ENCODE data around the gene RPF1. TPM values are rescaled to one million over a fixed set of nuclear protein-coding genes. Genes with fewer than 3 reads are reported as not detected.
"Not testable (repeated sequence)": the region's sequence is repeated elsewhere in the genome, so short reads cannot be mapped to it uniquely, and the experiment has no call there.

The RPF1 gene
- total RNA-seq (10 to 100 TPM; 41.0 to 52.7 TPM), total RNA-seq (62.0 to 86.0 reads per million in 2 donors)

GRCh38 chr1:84478876-84479868 lies at the start of gene RPF1:
Gene RPF1, plus strand, starts transcription at chr1:84479266. Its CDS starts 16 bp downstream, at chr1:84479282.
- H3K9me3 ChIP-seq (ENCODE audit: control insufficient read depth, low read length, poor library complexity, severe bottlenecking), result no peaks in the 10 kb centered on the region
- peak; percentile 97 for ATAC-seq
- H3K4me1 Mint-ChIP-seq, result peaks cover 32% of the 10 kb centered on the region
- peaks cover 10% of the 10 kb centered on the region for H3K36me3 Mint-ChIP-seq (ENCODE audit: low read depth)
- peak; percentile 63 to 73 (median 66) for DNase-seq
- peak within 1 kb of the TSS; percentile 95 for H3K4me3 Mint-ChIP-seq
- H3K27me3 Mint-ChIP-seq, result peaks cover 16% of the 10 kb centered on the region
- H3K27ac Mint-ChIP-seq, result peak within 1 kb of the TSS; percentile 94

- H3K36me3 Mint-ChIP-seq (ENCODE audit: low read depth), result peaks cover 4% of the 10 kb centered on the region
- H3K4me3 Mint-ChIP-seq, result no peak overlapping the region
- no peak for DNase-seq
Measured at GRCh38 chr1:84430546-84430945, 48.5 kb upstream of the RPF1 start.

GRCh38 chr1:84433258-84434080 lies 45.6 kb upstream of the RPF1 start:
- no peak overlapping the region for H3K27ac Mint-ChIP-seq
- ATAC-seq (peak; percentile 93), DNase-seq (peak in 2 of 3 donors; percentile 23 to 33)
- no peaks in the 10 kb centered on the region for H3K27me3 Mint-ChIP-seq
- H3K36me3 Mint-ChIP-seq (ENCODE audit: low read depth), result peaks cover 4% of the 10 kb centered on the region
- peaks cover 9% of the 10 kb centered on the region for H3K4me1 Mint-ChIP-seq
- H3K9me3 ChIP-seq (ENCODE audit: control insufficient read depth, low read length, poor library complexity, severe bottlenecking), result no peaks in the 10 kb centered on the region
- peak overlapping the region; percentile 21 for H3K4me3 Mint-ChIP-seq

More at GRCh38 chr1:84430546-84430945, 48.5 kb upstream of the RPF1 start:
- Mint-ChIP-seq H3K27ac (no peak overlapping the region), H3K4me1 (peaks cover 5% of the 10 kb centered on the region), H3K27me3 (no peaks in the 10 kb centered on the region)
- no peak for ATAC-seq
- H3K9me3 ChIP-seq (ENCODE audit: control insufficient read depth, low read length, poor library complexity, severe bottlenecking), result no peaks in the 10 kb centered on the region

- no peak overlapping the region for H3K27ac Mint-ChIP-seq
- ATAC-seq, result peak; percentile 35
Measured at GRCh38 chr1:84434081-84434769, 44.8 kb upstream of the RPF1 start.

GRCh38 chr1:84434801-84435549 lies 44.1 kb upstream of the RPF1 start:
- H3K4me3 Mint-ChIP-seq, result no peak overlapping the region
- DNase-seq (no peak), ATAC-seq (no peak)
- H3K9me3 ChIP-seq (ENCODE audit: control insufficient read depth, low read length, poor library complexity, severe bottlenecking), result no peaks in the 10 kb centered on the region
- H3K27me3 Mint-ChIP-seq, result no peaks in the 10 kb centered on the region
- peaks cover 2% of the 10 kb centered on the region for H3K36me3 Mint-ChIP-seq (ENCODE audit: low read depth)
- H3K27ac Mint-ChIP-seq, result no peak overlapping the region
- H3K4me1 Mint-ChIP-seq, result peaks cover 9% of the 10 kb centered on the region

More at GRCh38 chr1:84434081-84434769, 44.8 kb upstream of the RPF1 start:
- Mint-ChIP-seq H3K27me3 (no peaks in the 10 kb centered on the region), H3K4me1 (peaks cover 9% of the 10 kb centered on the region), H3K36me3 (ENCODE audit: low read depth) (peaks cover 4% of the 10 kb centered on the region), H3K4me3 (peak overlapping the region; percentile 21)
- no peaks in the 10 kb centered on the region for H3K9me3 ChIP-seq (ENCODE audit: control insufficient read depth, low read length, poor library complexity, severe bottlenecking)
- no peak for DNase-seq

DNA sequence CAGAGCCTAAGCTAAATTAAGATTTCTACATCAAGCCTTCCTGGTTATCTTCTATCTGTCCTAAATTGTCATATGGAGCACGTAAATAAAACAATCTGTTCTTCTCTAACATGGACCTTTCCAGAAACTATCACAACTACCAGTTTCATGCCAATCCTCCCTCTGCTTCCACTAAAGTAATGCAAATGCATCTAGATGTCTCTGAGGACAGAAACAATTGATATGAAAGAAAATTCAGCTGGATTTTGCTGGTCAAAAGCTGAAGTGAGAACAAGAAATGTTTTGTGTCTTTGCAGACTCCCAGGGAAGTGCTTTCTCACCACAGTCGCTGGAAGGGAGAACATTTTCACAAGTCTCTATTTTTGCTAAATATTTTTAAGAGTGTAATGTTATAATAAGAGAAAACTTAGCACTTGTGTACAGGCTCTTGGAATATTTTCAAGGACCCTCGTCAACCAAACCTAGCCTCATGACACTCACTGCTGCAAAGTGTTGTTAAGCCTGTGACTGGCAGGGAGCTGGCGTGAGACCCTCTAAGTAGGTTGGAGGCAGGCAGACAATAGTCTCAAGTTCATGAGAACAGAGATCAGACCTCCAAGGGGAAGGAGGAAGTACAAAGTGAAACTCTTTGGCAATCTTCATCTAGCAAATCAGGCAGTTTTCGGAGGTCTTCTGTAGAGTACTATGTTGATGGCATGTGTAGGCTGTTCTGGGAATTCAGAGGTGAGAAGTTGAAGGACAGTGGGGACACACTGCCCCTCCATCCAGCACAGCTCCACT lies 42.0 kb upstream of the RPF1 start:
- ATAC-seq, result no peak
- no peak for DNase-seq
- H3K27ac Mint-ChIP-seq, result no peak overlapping the region
- no peak overlapping the region for H3K4me3 Mint-ChIP-seq
- H3K36me3 Mint-ChIP-seq (ENCODE audit: low read depth), result peaks cover 2% of the 10 kb centered on the region
- H3K9me3 ChIP-seq (ENCODE audit: control insufficient read depth, low read length, poor library complexity, severe bottlenecking), result no peaks in the 10 kb centered on the region
- H3K27me3 Mint-ChIP-seq, result no peaks in the 10 kb centered on the region
- H3K4me1 Mint-ChIP-seq, result peaks cover 9% of the 10 kb centered on the region

- Mint-ChIP-seq H3K27me3 (no peaks in the 10 kb centered on the region), H3K4me1 (peaks cover 11% of the 10 kb centered on the region), H3K27ac (peak overlapping the region; percentile 73), H3K4me3 (peak overlapping the region; percentile 9), H3K36me3 (ENCODE audit: low read depth) (peaks cover 2% of the 10 kb centered on the region)
- DNase-seq (no peak), ATAC-seq (peak; percentile 96)
- H3K9me3 ChIP-seq (ENCODE audit: control insufficient read depth, low read length, poor library complexity, severe bottlenecking), result no peaks in the 10 kb centered on the region
Measured at GRCh38 chr1:84442256-84442655, 36.8 kb upstream of the RPF1 start.

GRCh38 chr1:84442747-84443646 lies 36.1 kb upstream of the RPF1 start:
- Mint-ChIP-seq H3K4me3 (peak overlapping the region; percentile 9), H3K27ac (peak overlapping the region; percentile 73)
- not testable (repeated sequence) for H3K27me3 Mint-ChIP-seq; H3K36me3 Mint-ChIP-seq (ENCODE audit: low read depth); H3K9me3 ChIP-seq (ENCODE audit: control insufficient read depth, low read length, poor library complexity, severe bottlenecking); H3K4me1 Mint-ChIP-seq
- DNase-seq (peak in 2 of 3 donors; percentile 17 to 27), ATAC-seq (peak; percentile 84)

DNA sequence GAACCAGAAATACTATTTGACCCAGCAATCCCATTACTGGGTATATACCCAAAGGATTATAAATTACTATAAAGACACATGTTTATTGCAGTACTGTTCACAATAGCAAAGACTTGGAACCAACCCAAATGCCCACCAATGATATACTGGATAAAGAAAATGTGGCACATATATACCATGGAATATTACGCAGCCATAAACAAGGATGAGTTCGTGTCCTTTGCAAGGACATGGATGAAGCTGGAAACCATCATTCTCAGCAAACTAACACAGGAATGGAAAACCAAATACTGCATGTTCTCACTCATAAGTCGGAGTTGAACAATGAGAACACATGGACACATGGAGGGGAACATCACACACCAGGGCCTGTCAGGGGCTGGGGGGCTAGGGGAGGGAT lies 30.4 kb upstream of the RPF1 start:
- not testable (repeated sequence) for H3K36me3 Mint-ChIP-seq (ENCODE audit: low read depth); DNase-seq; ATAC-seq; H3K27ac Mint-ChIP-seq; H3K9me3 ChIP-seq (ENCODE audit: control insufficient read depth, low read length, poor library complexity, severe bottlenecking); H3K4me3 Mint-ChIP-seq; H3K4me1 Mint-ChIP-seq
- H3K27me3 Mint-ChIP-seq, result peaks cover 13% of the 10 kb centered on the region

DNA sequence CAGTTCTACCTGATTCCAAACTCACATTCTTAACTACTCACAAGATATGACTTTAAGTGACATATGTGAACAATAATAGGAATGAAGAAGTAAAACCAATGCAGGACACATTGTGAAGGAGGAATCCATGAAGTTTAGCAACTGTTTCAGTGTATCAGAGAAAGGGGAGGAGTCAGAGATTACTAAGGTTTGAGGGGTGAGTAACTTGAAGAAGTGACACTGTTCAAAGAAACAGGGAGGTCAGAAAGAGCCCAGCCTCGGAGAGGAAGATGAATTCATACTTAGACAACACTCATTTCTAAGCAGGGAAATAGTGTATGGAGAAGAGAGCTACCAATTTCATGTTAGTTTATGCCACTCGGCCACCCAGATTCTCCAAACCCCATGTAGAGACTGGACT lies 28.2 kb upstream of the RPF1 start:
- no peak for DNase-seq

GRCh38 chr1:84452436-84452835 lies 26.6 kb upstream of the RPF1 start:
- no peaks in the 10 kb centered on the region for H3K9me3 ChIP-seq (ENCODE audit: control insufficient read depth, low read length, poor library complexity, severe bottlenecking)
- Mint-ChIP-seq H3K36me3 (ENCODE audit: low read depth) (no peaks in the 10 kb centered on the region), H3K27me3 (peaks cover 25% of the 10 kb centered on the region), H3K4me3 (no peak overlapping the region), H3K27ac (no peak overlapping the region), H3K4me1 (peaks cover 2% of the 10 kb centered on the region)
- no peak for DNase-seq
- no peak for ATAC-seq

More for the DNA sequence above, 28.2 kb upstream of the RPF1 start:
- H3K36me3 Mint-ChIP-seq (ENCODE audit: low read depth), result no peaks in the 10 kb centered on the region
- H3K27ac Mint-ChIP-seq, result no peak overlapping the region
- peaks cover 2% of the 10 kb centered on the region for H3K4me1 Mint-ChIP-seq
- H3K27me3 Mint-ChIP-seq, result peaks cover 20% of the 10 kb centered on the region
- no peak for ATAC-seq
- no peaks in the 10 kb centered on the region for H3K9me3 ChIP-seq (ENCODE audit: control insufficient read depth, low read length, poor library complexity, severe bottlenecking)
- no peak overlapping the region for H3K4me3 Mint-ChIP-seq

Data from T-helper 17 cell (primary cell).